SK-N-MC (cell line): ENCODE results near the gene GLT8D2.

Source experiments
- EZH2 ChIP-seq: fragments of 200-600 bp; sonication (generic); IDR thresholded peaks from one replicate; pipeline ENCODE4 v1.6.1; 2017; ENCODE audit warnings: antibody characterized with exemption
- POLR2AphosphoS5 ChIP-seq: IDR thresholded peaks from 2 replicates; pipeline ENCODE4 v1.6.1; 2012; ENCODE audit warnings: mild to moderate bottlenecking, low read depth, low read length, borderline replicate concordance

GRCh38 chr12:104003596-104003995 is 46.4 kb downstream of the GLT8D2 start:
- no peak for TF ChIP-seq EZH2
- no peak for TF ChIP-seq POLR2AphosphoS5
